NCI-H510A (cell line): ENCODE measurements around the gene SYDE1.

Experiments used
- DNase-seq: peaks from one replicate; lab custom pipeline; 2025; lab: John Stamatoyannopoulos, UW

The SYDE1 gene

DNA sequence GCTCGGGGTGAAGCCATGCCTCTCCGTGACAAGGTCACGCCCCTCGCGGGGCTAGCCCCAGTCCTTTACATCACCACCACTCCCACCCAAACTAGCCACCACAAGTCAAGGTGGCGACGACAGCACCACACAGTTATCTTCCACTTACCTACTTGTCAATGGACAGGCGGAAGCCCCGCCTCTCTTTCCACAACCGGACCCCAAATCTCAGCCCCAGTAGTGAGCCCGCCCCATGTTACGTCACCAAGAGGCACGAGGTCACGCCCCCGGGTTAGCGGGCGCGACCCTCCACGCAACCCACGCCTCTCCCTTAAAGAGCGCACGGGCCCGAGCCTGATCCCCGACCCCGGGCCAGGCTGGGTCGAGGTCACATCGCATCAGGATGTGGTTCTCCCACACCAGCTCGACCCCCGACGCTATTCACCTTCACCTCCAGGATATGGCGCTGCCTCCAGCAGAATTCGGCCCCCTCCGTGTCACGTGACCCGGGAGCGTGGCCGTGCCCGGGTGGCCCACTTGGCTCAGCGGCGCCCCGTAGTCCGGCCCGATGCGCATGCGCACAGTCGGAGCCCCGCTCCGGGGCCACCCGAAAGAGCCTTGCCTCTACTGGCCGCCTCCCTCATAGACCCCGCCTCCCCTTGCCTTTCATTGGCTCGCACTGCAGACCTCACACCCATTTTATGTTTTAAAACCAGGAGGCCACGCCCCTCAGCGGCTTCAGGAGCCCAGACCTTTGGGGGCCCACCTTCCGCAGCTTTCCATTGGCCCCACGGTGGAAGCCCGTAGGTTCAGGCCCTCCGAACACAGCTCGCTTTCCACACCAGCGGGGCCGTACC, 18.2 kb downstream of the SYDE1 start:
- DNase-seq, result peak; percentile 95

DNA sequence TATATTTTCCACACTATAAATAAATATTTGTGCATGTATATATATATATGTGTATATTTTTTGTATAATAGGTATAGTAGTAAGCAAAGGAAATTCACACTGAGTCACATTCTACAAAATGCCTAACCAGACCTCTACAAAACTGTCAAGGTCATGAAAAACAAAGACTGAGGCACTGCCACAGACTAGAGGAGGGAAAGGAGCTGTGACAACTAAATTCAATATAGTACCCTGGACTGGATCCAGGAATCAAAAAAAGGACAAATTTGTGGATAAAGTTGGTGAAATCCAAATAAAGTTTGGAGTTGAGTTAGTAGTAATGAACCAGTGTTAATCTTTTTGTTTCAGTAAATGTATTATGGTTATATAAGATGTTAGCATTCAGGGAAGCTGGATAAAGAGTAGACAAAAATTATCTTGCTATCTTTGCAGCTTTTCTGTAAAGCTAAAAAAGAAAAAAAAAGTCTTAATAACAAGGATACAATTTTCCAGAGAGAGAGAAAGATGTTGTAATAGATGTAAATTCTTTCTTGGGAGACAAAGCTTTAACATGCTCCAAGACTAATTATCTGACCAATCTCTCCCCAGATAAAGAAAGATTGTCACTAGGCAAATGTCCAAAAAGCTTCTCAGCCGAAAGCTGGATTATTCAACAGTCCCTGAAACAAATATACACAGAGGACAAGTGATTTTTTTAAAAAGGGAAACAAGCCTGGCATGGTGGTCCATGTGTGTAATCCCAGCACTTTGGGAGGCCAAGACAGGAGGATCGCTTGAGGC, 19.1 kb downstream of the SYDE1 start:
- no peak for DNase-seq

DNA sequence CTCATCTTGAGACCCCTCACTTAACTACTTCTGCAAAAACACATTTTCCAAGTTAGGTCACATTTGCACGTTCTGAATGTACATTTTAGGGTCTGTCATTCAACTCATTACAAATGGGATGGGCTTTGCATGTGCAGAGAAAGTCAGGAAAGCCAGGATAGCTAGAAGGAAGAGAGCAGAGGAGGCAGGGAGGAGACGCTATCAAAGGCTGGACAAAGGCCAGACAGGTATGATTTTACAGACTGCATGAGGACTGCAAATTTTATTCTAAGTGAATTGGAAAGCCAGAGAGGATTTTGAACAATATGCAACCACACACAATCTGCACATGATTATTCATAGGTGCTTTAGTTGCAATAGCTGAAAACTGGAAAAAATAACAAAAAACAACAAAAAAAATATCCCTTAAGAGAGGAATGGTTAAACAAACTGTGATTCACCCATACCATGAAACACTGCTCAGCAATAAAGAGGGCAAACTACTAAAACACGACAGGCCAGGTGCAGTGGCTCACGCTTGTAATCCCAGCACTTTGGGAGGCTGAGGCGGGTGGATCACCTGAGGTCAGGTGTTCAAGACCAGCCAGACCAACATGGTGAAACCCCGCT, 21.1 kb downstream of the SYDE1 start:
- DNase-seq, result no peak

DNA sequence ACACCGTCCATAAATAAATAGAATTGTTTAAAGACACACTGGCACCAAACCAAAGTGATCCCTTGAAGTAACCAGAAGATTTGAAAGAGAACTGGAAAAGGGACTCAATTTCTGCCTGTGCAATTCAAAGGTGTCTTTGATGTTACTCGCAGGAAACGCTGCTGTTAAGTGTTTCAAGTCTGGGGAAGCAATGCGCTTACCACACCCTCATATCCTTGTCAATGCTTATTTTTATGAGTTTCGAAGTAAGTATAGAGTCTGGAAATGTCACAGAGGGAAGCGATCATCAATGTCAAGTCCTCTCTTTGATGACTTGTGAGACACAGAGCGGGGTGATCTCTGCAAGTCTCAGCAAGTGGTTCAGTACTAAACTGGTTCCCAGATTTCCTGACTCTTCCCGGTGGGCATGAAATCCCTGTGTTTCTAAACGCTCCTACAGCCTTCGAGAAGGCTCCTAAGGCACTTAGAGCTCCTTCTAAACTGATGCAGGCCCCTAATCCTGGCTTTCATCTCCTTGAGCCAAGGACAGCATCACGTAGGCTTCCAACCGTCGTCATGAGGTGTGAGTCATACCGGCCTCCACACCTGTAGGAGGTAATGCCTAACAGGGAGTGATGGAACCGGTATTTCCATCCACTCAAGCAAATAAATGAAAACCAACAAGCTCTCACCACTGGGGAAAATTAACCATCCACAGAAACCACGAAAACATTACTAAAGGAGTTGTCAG, 22.8 kb downstream of the SYDE1 start:
- no peak for DNase-seq

GRCh38 chr19:15136234-15136954, 29.2 kb downstream of the SYDE1 start:
- no peak for DNase-seq

DNA sequence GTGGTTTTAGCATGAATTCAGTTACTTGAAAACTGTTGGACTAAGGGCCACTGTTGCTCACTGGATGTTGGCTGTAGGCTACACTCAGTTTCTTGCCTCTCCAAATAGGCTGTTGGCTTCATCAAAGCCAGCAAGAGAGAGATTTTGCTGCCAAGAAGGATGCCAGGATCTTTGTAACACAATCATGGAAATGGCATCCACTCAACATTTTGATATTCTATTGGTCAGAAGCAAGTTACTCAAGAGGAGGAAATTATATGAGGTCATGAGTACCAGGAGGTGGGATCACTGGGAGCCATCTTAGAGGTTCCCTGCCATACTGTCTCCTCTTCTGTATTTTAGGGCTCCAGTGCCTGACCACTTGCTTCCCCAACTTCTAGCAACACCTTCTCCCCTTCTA, 30.6 kb downstream of the SYDE1 start:
- DNase-seq, result no peak

DNA sequence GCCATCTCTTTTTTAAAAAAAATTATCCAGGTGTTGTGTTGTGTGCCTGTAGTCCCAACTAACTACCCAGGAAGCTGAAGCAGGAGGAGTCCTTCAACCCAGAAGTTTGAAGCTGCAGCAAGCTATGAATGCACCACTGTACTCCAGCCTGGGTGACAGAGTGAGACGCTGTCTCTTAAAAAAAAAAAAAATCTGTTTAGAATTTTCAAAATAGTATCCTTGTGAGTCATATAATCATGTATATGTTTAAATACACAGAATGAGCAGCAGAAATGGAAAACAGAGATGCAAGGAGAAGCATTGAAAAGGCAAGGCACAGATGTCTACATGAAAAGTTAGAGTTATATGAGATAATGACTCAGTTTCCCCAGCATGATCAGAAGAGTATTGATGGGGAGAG, 31.2 kb downstream of the SYDE1 start:
- DNase-seq, result no peak

DNA sequence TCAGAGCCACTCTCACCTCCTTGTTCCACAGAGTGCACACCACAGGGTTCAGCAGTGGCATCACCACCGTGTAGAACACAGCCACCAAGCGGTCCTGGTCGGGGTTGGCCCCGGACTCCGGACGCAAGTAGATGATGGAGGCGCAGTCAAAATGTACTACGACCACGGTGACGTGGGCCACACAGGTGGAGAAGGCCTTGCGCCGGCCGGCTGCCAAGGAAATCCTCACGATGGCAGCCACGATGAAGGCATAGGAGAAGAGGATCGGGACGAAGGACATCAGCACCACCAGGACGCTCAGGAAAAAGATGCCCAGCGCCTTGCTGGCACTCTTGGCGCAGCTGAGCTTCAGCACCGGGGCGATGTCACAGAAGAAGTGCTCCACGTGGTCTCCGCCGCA, 33.9 kb downstream of the SYDE1 start:
- no peak for DNase-seq

- DNase-seq, result no peak
These were observed 35.1 kb downstream of the SYDE1 start for GRCh38 chr19:15142313-15142712.

- DNase-seq, result no peak
These were observed 36.9 kb downstream of the SYDE1 start for GRCh38 chr19:15144046-15144646.

DNA sequence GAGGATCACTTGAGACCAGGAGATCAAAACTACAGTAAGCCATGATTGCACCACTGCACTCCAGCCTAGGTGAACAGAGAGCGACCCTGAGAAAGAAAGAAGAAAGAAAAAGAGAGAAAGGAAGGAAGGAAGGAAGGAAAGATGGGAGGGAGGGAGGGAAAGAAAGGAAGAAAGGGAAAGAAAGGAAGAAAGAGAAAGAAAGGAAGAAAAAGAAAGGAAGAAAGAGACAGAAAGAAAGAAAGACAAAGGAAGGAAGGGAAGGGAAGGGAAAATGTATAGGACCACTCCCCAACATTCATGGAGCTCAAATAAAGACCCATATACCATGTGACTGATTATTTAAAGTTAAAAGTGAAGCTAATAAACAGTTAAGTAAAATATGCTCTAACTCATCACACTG, 39.9 kb downstream of the SYDE1 start:
- no peak for DNase-seq

DNA sequence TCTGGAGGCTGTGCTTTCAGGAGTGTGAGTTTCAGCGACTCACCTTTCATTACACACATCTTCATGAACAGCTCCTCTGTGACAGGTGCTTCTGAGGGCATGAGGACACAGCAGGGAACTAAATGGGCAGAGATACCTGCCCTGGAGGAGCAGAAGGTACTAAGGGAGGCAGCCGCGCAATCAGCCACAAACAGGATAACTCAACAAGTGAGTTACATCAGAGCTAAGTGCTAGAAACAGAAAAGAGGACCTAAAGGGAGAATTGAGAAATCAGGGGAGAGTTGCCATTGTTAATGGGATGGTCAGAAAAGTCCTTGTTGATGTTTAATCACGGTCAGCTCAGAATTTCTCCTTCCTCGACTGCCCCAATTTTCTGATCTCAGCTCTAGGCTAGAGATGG, 42.5 kb downstream of the SYDE1 start:
- DNase-seq, result no peak

DNA sequence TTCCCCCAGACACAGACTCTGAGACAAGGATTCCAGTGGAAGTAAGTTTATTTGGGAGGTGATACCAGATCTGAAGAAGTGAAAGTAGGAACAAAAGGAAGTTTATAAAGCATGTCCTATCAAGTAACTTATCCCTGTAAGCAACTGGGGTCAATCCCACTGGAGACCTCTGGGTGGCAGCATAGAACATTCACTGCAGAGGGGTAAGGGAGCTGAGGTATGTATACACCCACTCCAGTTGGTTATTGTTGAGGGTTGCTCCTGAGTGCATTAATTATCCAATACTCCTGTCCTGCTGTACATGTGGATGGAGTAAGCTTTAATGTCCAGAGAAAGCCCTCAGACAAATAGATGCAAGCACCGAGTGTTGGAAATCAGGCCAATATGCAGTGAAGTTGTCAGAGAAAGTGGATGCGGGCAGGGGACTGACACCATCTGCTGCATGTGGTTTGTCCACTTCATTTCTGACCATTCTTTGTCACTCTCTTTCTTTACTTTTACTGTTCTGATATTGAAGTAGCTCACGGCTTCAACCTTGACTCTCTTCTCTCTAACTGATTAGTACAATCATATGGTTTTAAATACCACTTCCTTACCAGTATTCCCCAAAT, 46.9 kb downstream of the SYDE1 start:
- DNase-seq, result no peak

DNA sequence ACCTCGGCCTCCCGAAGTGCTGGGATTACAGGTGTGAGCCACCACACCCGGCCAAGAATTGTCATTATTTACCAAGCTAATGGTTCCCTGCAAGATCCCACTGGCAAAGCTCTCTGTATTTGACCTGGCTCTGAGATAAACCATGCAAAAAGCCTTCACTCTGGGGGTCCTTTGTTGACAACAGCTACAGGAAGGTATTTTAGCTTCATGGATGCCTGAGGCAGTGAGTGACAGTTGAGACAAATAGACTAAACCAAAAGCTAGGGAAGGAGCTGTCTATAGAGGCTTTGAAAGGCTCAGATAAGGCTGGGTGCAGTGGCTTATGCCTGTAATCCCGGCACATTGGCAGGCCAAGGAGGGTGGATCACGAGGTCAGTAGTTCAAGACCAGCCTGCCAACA, 48.1 kb downstream of the SYDE1 start:
- no peak for DNase-seq

DNA sequence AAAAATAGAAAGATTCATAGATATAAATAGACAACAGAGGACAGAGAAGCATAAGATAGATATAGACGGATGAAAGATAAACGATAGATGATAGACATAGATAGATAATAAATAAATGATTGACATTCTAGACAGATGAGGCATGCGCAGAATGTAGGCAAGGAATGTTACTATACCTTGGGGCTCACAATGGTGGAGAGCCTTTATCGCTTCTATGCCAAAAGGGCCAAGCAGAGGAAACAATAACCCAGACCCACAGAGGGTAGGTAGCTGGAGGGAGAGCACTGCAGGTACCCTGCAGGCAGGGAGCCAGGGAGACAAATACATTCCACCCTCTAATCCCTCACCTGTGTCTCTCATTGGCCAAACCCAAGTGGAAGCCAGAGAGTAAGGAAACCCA, 49.2 kb downstream of the SYDE1 start:
- DNase-seq, result no peak

DNA sequence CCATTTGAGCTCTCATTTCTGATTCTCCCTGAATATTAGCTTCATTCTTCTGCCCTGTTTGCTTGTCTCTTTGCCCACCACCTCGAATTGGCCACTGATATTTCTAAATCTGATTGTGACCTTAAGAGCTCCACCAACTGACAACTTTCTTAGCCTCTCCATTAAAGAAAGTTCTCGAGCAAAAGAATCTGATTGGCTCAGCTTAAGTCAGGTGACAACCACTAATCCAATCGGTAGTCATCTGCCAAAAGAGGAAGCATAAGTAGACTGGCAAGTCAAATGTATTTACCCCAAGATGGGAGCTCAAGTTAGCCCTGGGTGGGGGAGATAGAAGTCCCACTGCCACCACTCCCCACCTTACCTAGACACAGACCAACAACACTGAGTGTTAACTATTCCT, 52.0 kb downstream of the SYDE1 start:
- no peak for DNase-seq

- DNase-seq, result no peak
These were observed 54.1 kb downstream of the SYDE1 start for GRCh38 chr19:15161028-15161984.
